Measurements from ENCODE around the gene LDLRAD3.
A peak's percentile ranks its signal among the peaks of the same experiment; 100 is the strongest.

LDLRAD3 gene

GRCh38 chr11:35953081-35953760 is 9.4 kb downstream of the LDLRAD3 start:
- no peak overlapping the region for H3K4me3 ChIP-seq (ENCODE audit: low read length)
- TF ChIP-seq CTCF (conservative IDR thresholded peaks at IDR 0.05; ENCODE audit: low read length): no peak
- no peak for DNase-seq (ENCODE audit: low read depth)

- no peak for TF ChIP-seq CTCF (conservative IDR thresholded peaks at IDR 0.05; ENCODE audit: low read length)
- no peak overlapping the region for H3K4me3 ChIP-seq (ENCODE audit: low read length)
- no peak for DNase-seq (ENCODE audit: low read depth)
Measured at GRCh38 chr11:35954205-35954604, 10.3 kb downstream of the LDLRAD3 start.

GRCh38 chr11:35955636-35956035 is 11.8 kb downstream of the LDLRAD3 start:
- TF ChIP-seq CTCF (conservative IDR thresholded peaks at IDR 0.05; ENCODE audit: low read length): no peak
- DNase-seq (ENCODE audit: low read depth): no peak
- H3K4me3 ChIP-seq (ENCODE audit: low read length): no peak overlapping the region

- no peak overlapping the region for H3K4me3 ChIP-seq (ENCODE audit: low read length)
- TF ChIP-seq CTCF (conservative IDR thresholded peaks at IDR 0.05; ENCODE audit: low read length): no peak
- DNase-seq (ENCODE audit: low read depth): no peak
Measured at GRCh38 chr11:35962369-35963138, 18.7 kb downstream of the LDLRAD3 start.

- peak; percentile 25 for DNase-seq (ENCODE audit: low read depth)
- no peak overlapping the region for H3K4me3 ChIP-seq (ENCODE audit: low read length)
- no peak for TF ChIP-seq CTCF (conservative IDR thresholded peaks at IDR 0.05; ENCODE audit: low read length)
Measured at GRCh38 chr11:35963911-35964310, 20.0 kb downstream of the LDLRAD3 start.

- H3K4me3 ChIP-seq (ENCODE audit: low read length): no peak overlapping the region
- DNase-seq (ENCODE audit: low read depth): no peak
- no peak for TF ChIP-seq CTCF (conservative IDR thresholded peaks at IDR 0.05; ENCODE audit: low read length)
Measured at GRCh38 chr11:35964841-35965240, 21.0 kb downstream of the LDLRAD3 start.

- no peak overlapping the region for H3K4me3 ChIP-seq (ENCODE audit: low read length)
- no peak for DNase-seq (ENCODE audit: low read depth)
- TF ChIP-seq CTCF (conservative IDR thresholded peaks at IDR 0.05; ENCODE audit: low read length): no peak
Measured at GRCh38 chr11:35967042-35967441, 23.2 kb downstream of the LDLRAD3 start.
